ENCODE measurements around the gene APAF1. TPM values are rescaled to one million over a fixed set of nuclear protein-coding genes. Genes with fewer than 3 reads are reported as not detected.

Gene APAF1
- total and polyA plus RNA-seq, 10 of the 15 experiments (the other 5 are each of a cell fraction or from before 2014, with no cell fraction given) = 4.2 to 19.1 (median 14.2) TPM

- TF ChIP-seq RAD51 (IDR thresholded peaks at IDR 0.05) = no peak
- no peak for TF ChIP-seq IRF3 (IDR thresholded peaks at IDR 0.05)
- no peak for TF ChIP-seq ZBTB11 (CRISPR knock-in tag; IDR thresholded peaks at IDR 0.05)
- no peak for TF ChIP-seq RB1 (IDR thresholded peaks at IDR 0.05; ENCODE audit: borderline replicate concordance)
- FAIRE-seq = no peak
- no peak for DNase-seq (ENCODE audit: low read depth, low spot score)
- H3K4me1 ChIP-seq (ENCODE audit: control insufficient read depth, insufficient read depth, low read length) = peaks cover 4% of the 10 kb centered on the region
- H3K27me3 ChIP-seq (replicated peaks in 1 of 2; ENCODE audit: control insufficient read depth in 2 of 2, insufficient read depth in 2 of 2, low read length in 1 of 2) = no peaks in the 10 kb centered on the region
- H3K4me3 ChIP-seq = no peak overlapping the region
- H3K9ac ChIP-seq (ENCODE audit: control insufficient read depth, insufficient read depth, low read length) = no peak overlapping the region
- ChIA-PET CTCF (interaction anchor here (0.7 to 2.4 kb wide), 16 partner anchors 10 to 274 kb away, joined by 3 to 37 read pairs (median 4); no protein-coding TSS in a partner anchor), POLR2A (no interaction called here), RAD21 (ENCODE audit: unreplicated experiment) (interaction anchor here (1.1 to 2.0 kb wide), 4 partner anchors 16 to 273 kb away, joined by 3 to 17 read pairs (median 4); no protein-coding TSS in a partner anchor), SMC1A (ENCODE audit: uncharacterized antibody, unreplicated experiment) (interaction anchor here (0.9 to 7.5 kb wide), 12 partner anchors 12 to 273 kb away, joined by 3 to 48 read pairs (median 4); no protein-coding TSS in a partner anchor)
- 41% methylated on average over 5 of the region's 5 CpGs for WGBS (ENCODE audit: insufficient coverage, insufficient replicate concordance, low lambda C conversion rate, missing lambda C conversion rate)
- no peak for ATAC-seq
- H3K9me3 ChIP-seq (replicated peaks; ENCODE audit: control insufficient read depth, insufficient read depth, low read length) = no peaks in the 10 kb centered on the region
- H2AFZ ChIP-seq (ENCODE audit: control insufficient read depth, low read depth, low read length) = no peak overlapping the region
- H3K79me2 ChIP-seq (ENCODE audit: control insufficient read depth, insufficient read depth, low read length) = no peaks in the 10 kb centered on the region
- intact Hi-C loops (cut with micrococcal nuclease; ENCODE audit: unreplicated experiment) (no loop called here), in situ Hi-C loops (cut with MboI) (no loop called here)
- no TSS peak for BruUV-seq (replicated peaks)
- H3K36me3 ChIP-seq (ENCODE audit: control insufficient read depth in 2 of 2, insufficient read depth in 2 of 2, low read length in 1 of 2) = peaks cover 4 to 24% of the 10 kb centered on the region in 2 experiments; a peak in 3 of 4 replicates
- H4K20me1 ChIP-seq (ENCODE audit: control insufficient read depth, insufficient read depth) = no peaks in the 10 kb centered on the region
- H3K27ac ChIP-seq (ENCODE audit: control insufficient read depth, insufficient read depth) = no peak overlapping the region
- no peak overlapping the region for H3K4me2 ChIP-seq (ENCODE audit: control insufficient read depth, insufficient read depth)
These were observed 79.5 kb downstream of the APAF1 start for GRCh38 chr12:98724384-98725155.
